K562 (cell line): ENCODE data around the gene LRP1-AS. TPM values are rescaled to one million over a fixed set of nuclear protein-coding genes. Genes with fewer than 3 reads are reported as not detected.
A peak's percentile ranks its signal among the peaks of the same experiment; 100 is the strongest.

ENCODE experiments used
- BCOR ChIP-seq: fragments of 450-650 bp; IDR thresholded peaks from 2 replicates; pipeline ENCODE4 v1.6.1; 2016
- BMI1 ChIP-seq: fragments of 150-350 bp; IDR thresholded peaks from 2 replicates; pipeline ENCODE4 v1.6.1; 2014; ENCODE audit warnings: low read length
- FOXK1 ChIP-seq: sonication (generic); formaldehyde crosslinking; IDR thresholded peaks from 2 replicates; pipeline ENCODE4 v1.8.0; 2022; ENCODE audit warnings: missing genetic modification reagents, mild to moderate bottlenecking, borderline replicate concordance
- HSF4 ChIP-seq: fragments of 250-450 bp; sonication (Bioruptor Pico); IDR thresholded peaks from 2 replicates; pipeline ENCODE4 v2.1.2; 2022; ENCODE audit warnings: mild to moderate bottlenecking, moderate library complexity, borderline replicate concordance
- JUND ChIP-seq, 2 experiments: IDR thresholded peaks; 2 replicates in 1 of 2; 3 replicates in 1 of 2; pipeline ENCODE4 v1.6.1; 2011; ENCODE audit warnings: borderline replicate concordance in 2 of 2, low read depth in 2 of 2, low read length in 2 of 2, improper control_type of control experiment in 1 of 2, missing biosample characterization in 1 of 2, missing genetic modification characterization in 1 of 2, missing genetic modification reagents in 1 of 2
- MCM3 ChIP-seq: fragments of 450-650 bp; IDR thresholded peaks from 2 replicates; pipeline ENCODE4 v1.6.1; 2016
- MYBL2 ChIP-seq, 2 experiments: fragments of 450-650 bp in 1 of 2; sonication (generic) in 1 of 2; formaldehyde crosslinking in 1 of 2; IDR thresholded peaks; 2 replicates each; pipeline versions ENCODE4 v1.6.1 to v1.8.1; 2017 to 2022; ENCODE audit warnings: borderline replicate concordance in 1 of 2, inconsistent platforms in 1 of 2, low read depth in 1 of 2, mild to moderate bottlenecking in 1 of 2, missing genetic modification reagents in 1 of 2, moderate library complexity in 1 of 2
- NRF1 ChIP-seq, 2 experiments: fragments of 450-650 bp; IDR thresholded peaks in 1 of 2; conservative IDR thresholded peaks in 1 of 2; 2 replicates each; pipeline ENCODE4 v1.6.1; 2014; ENCODE audit warnings: mild to moderate bottlenecking in 2 of 2
- TAL1 ChIP-seq: fragments of 450-650 bp; IDR thresholded peaks from 2 replicates; pipeline ENCODE4 v1.6.1; 2016; ENCODE audit warnings: mild to moderate bottlenecking
- TCF7L2 ChIP-seq: fragments of 150-350 bp; IDR thresholded peaks from 2 replicates; pipeline ENCODE4 v1.6.1; 2016; ENCODE audit warnings: low read depth, mild to moderate bottlenecking, low read length, moderate library complexity
- TOE1 ChIP-seq, 2 experiments: fragments of 450-650 bp in 1 of 2; sonication (generic) in 1 of 2; formaldehyde crosslinking in 1 of 2; IDR thresholded peaks; 2 replicates each; pipeline versions ENCODE4 v1.7.1 to v1.8.0; 2016 to 2022; ENCODE audit warnings: borderline replicate concordance in 2 of 2, mild to moderate bottlenecking in 2 of 2, antibody characterized with exemption in 1 of 2, inconsistent platforms in 1 of 2, low read depth in 1 of 2, missing genetic modification reagents in 1 of 2, moderate library complexity in 1 of 2
- ZNF3 ChIP-seq: fragments of 250-450 bp; sonication (Bioruptor Pico); IDR thresholded peaks from 2 replicates; pipeline ENCODE4 v1.5.0; 2021; ENCODE audit warnings: mild to moderate bottlenecking, moderate library complexity
- ZNF551 ChIP-seq: fragments of 250-450 bp; sonication (Bioruptor Pico); IDR thresholded peaks from 2 replicates; pipeline ENCODE4 v1.5.0; 2021; ENCODE audit warnings: mild to moderate bottlenecking, moderate library complexity
- polyA plus RNA-seq, 8 experiments: library from polyadenylated mRNA; depleted of rRNA in 4 of 8; stranded (reverse) in 5 of 8; unstranded in 3 of 8; fragments of >200 nt; fragmentation: Nextera tagmentation in 2 of 8; fragmentation: Illumina TruSeq in 1 of 8; extraction: Ambion mirVana in 2 of 8; extraction: Trizol in 1 of 8; gene quantifications; 2 replicates each; pipeline versions ENCODE4 v1.2.1 to v1.2.3, GENCODE V29; 2011 to 2014; ENCODE audit warnings: inconsistent platforms in 1 of 8, missing spikeins in 1 of 8
- total RNA-seq, 7 experiments: library from RNA; depleted of rRNA in 6 of 7; stranded (reverse); fragments of >200 nt in 6 of 7; fragmentation: Illumina TruSeq in 2 of 7; extraction: Trizol in 2 of 7; gene quantifications; 2 replicates each; pipeline versions ENCODE4 v1.2.1 to v1.2.3, GENCODE V29; 2011 to 2021; ENCODE audit warnings: low replicate concordance in 1 of 7
- TF ChIP-seq, protein P1 (sequence below): IDR thresholded peaks from 2 replicates; pipeline ENCODE4 v1.6.1; 2012; ENCODE audit warnings: low read depth, low read length, improper control_type of control experiment, borderline replicate concordance
- TF ChIP-seq, protein P2 (sequence below): fragments of 250-450 bp; sonication (Bioruptor Pico); IDR thresholded peaks from 2 replicates; pipeline ENCODE4 v1.4.0; 2020; ENCODE audit warnings: mild to moderate bottlenecking, moderate library complexity
- TF ChIP-seq, protein P3 (sequence below), 2 experiments: fragments of 450-650 bp in 1 of 2; sonication (generic) in 1 of 2; formaldehyde crosslinking in 1 of 2; IDR thresholded peaks in 1 of 2; conservative IDR thresholded peaks in 1 of 2; 2 replicates each; pipeline versions ENCODE4 v1.6.1 to v1.8.1; 2016 to 2023; ENCODE audit warnings: mild to moderate bottlenecking in 2 of 2, moderate library complexity in 2 of 2, inconsistent platforms in 1 of 2, missing genetic modification reagents in 1 of 2
- TF ChIP-seq, protein P4 (sequence below): fragments of 450-650 bp; IDR thresholded peaks from 2 replicates; pipeline ENCODE4 v1.6.1; 2018; ENCODE audit warnings: mild to moderate bottlenecking, low read depth; ENCODE audit not compliant: partially characterized antibody
- TF ChIP-seq, protein P5 (sequence below): fragments of 250-450 bp; sonication (Bioruptor Pico); IDR thresholded peaks from 2 replicates; pipeline ENCODE4 v1.8.0; 2022; ENCODE audit warnings: inconsistent platforms, mild to moderate bottlenecking, moderate library complexity, borderline replicate concordance

Gene LRP1-AS
- total and polyA plus RNA-seq, 9 of the 15 experiments (the other 6 are each of a cell fraction or from before 2014, with no cell fraction given): not detected

DNA sequence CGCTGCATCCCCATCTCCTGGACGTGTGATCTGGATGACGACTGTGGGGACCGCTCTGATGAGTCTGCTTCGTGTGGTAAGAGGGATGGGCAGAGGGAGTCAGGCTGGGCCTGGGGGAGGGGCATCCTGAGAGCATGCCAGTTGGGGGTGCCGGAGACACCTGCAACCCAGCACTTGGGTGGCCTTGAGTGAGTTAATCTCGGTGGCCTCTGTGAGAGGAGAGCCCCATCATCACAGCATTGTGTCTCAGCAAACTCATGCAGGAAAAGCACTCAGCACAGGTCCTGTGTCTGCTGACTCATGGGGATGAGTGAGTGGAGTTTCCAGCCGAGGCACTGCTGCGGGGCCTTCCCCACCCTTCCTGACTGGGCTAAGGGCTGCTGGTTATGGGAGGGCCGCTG lies 19.6 kb upstream of the LRP1-AS start (continued):
- TF ChIP-seq, protein P1, sequence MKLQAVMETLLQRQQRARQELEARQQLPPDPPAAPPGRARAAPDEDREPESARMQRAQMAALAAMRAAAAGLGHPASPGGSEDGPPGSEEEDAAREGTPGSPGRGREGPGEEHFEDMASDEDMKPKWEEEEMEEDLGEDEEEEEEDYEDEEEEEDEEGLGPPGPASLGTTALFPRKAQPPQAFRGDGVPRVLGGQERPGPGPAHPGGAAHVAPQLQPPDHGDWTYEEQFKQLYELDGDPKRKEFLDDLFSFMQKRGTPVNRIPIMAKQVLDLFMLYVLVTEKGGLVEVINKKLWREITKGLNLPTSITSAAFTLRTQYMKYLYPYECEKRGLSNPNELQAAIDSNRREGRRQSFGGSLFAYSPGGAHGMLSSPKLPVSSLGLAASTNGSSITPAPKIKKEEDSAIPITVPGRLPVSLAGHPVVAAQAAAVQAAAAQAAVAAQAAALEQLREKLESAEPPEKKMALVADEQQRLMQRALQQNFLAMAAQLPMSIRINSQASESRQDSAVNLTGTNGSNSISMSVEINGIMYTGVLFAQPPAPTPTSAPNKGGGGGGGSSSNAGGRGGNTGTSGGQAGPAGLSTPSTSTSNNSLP: no peak
- TF ChIP-seq ZNF3 (CRISPR knock-in tag): no peak
- TF ChIP-seq, protein P2, sequence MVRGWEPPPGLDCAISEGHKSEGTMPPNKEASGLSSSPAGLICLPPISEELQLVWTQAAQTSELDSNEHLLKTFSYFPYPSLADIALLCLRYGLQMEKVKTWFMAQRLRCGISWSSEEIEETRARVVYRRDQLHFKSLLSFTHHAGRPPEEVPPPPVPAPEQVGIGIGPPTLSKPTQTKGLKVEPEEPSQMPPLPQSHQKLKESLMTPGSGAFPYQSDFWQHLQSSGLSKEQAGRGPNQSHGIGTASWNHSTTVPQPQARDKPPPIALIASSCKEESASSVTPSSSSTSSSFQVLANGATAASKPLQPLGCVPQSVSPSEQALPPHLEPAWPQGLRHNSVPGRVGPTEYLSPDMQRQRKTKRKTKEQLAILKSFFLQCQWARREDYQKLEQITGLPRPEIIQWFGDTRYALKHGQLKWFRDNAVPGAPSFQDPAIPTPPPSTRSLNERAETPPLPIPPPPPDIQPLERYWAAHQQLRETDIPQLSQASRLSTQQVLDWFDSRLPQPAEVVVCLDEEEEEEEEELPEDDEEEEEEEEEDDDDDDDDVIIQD: no peak
- TF ChIP-seq, protein P3, sequence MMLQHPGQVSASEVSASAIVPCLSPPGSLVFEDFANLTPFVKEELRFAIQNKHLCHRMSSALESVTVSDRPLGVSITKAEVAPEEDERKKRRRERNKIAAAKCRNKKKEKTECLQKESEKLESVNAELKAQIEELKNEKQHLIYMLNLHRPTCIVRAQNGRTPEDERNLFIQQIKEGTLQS (IDR thresholded peaks at IDR 0.05): peak; percentile 44; the same call in 1 of the 2 replicates
- TF ChIP-seq, protein P3 (CRISPR knock-in tag; conservative IDR thresholded peaks at IDR 0.05): no peak
- TF ChIP-seq FOXK1 (CRISPR knock-in tag): no peak
- no peak for TF ChIP-seq BCOR
- no peak for TF ChIP-seq ZNF551 (CRISPR knock-in tag)
- TF ChIP-seq, protein P4, sequence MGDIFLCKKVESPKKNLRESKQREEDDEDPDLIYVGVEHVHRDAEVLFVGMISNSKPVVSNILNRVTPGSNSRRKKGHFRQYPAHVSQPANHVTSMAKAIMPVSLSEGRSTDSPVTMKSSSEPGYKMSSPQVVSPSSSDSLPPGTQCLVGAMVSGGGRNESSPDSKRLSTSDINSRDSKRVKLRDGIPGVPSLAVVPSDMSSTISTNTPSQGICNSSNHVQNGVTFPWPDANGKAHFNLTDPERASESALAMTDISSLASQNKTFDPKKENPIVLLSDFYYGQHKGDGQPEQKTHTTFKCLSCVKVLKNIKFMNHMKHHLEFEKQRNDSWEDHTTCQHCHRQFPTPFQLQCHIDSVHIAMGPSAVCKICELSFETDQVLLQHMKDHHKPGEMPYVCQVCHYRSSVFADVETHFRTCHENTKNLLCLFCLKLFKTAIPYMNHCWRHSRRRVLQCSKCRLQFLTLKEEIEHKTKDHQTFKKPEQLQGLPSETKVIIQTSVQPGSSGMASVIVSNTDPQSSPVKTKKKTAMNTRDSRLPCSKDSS: no peak
- TF ChIP-seq, protein P5, sequence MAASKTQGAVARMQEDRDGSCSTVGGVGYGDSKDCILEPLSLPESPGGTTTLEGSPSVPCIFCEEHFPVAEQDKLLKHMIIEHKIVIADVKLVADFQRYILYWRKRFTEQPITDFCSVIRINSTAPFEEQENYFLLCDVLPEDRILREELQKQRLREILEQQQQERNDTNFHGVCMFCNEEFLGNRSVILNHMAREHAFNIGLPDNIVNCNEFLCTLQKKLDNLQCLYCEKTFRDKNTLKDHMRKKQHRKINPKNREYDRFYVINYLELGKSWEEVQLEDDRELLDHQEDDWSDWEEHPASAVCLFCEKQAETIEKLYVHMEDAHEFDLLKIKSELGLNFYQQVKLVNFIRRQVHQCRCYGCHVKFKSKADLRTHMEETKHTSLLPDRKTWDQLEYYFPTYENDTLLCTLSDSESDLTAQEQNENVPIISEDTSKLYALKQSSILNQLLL (CRISPR knock-in tag): no peak
- TF ChIP-seq TAL1: no peak
- no peak for TF ChIP-seq BMI1
- no peak for TF ChIP-seq MYBL2 (IDR thresholded peaks at IDR 0.05; ENCODE audit: low read depth)
- no peak for TF ChIP-seq MYBL2 (CRISPR knock-in tag; IDR thresholded peaks at IDR 0.05; ENCODE audit: borderline replicate concordance)
- no peak for TF ChIP-seq HSF4 (CRISPR knock-in tag)
- no peak for TF ChIP-seq NRF1 (conservative IDR thresholded peaks at IDR 0.05 in 1 of 2, IDR thresholded peaks at IDR 0.05 in 1 of 2)
- no peak for TF ChIP-seq TOE1 (IDR thresholded peaks at IDR 0.05; ENCODE audit: borderline replicate concordance)
- TF ChIP-seq TOE1 (CRISPR knock-in tag; IDR thresholded peaks at IDR 0.05; ENCODE audit: borderline replicate concordance, low read depth): no peak
- TF ChIP-seq JUND (IDR thresholded peaks at IDR 0.05; ENCODE audit: borderline replicate concordance, low read depth, low read length): 0 out of 2 replicates have a peak, but pooled peaks have one; percentile 32
- peak; percentile 13; the same call in 1 of the 3 replicates for TF ChIP-seq JUND (tag; IDR thresholded peaks at IDR 0.05; ENCODE audit: borderline replicate concordance, low read depth, low read length)
- TF ChIP-seq TCF7L2: no peak
- no peak for TF ChIP-seq MCM3
